Activated CD4-positive, alpha-beta memory T cell treated with anti-CD3 and anti-CD28 coated beads for 36 hours (primary cell): ENCODE data around the gene NKAIN2. TPM values are rescaled to one million over a fixed set of nuclear protein-coding genes. Genes with fewer than 3 reads are reported as not detected.

Experiments used
- CTCF ChIA-PET: fragments of 350-600 bp; sonication (Branson Sonifier 250); formaldehyde crosslinking; loops from one replicate; lab custom pipeline; 2021; ENCODE audit warnings: antibody characterized with exemption, inconsistent platforms; lab: Charles Lee
- POLR2A ChIA-PET: fragments of 350-600 bp; sonication (Branson Sonifier 250); formaldehyde crosslinking; loops from one replicate; lab custom pipeline; 2021; ENCODE audit warnings: antibody characterized with exemption; lab: Charles Lee
- DNase-seq: peaks from one replicate; pipeline ENCODE4 v3.0.0-alpha.2; 2020
- H3K27ac Mint-ChIP-seq: one replicate; pipeline ENCODE4 v1.8.0; 2021; ENCODE audit warnings: mixed read lengths
- H3K27me3 Mint-ChIP-seq: one replicate; pipeline ENCODE4 v1.8.0; 2021; ENCODE audit warnings: mixed read lengths
- H3K36me3 Mint-ChIP-seq: one replicate; pipeline ENCODE4 v1.8.0; 2021; ENCODE audit warnings: mixed read lengths
- H3K4me1 Mint-ChIP-seq: one replicate; pipeline ENCODE4 v1.8.0; 2021; ENCODE audit warnings: low read depth, mixed read lengths
- H3K4me3 Mint-ChIP-seq: one replicate; pipeline ENCODE4 v1.8.0; 2021; ENCODE audit warnings: mild to moderate bottlenecking, mixed read lengths
- H3K9me3 Mint-ChIP-seq: one replicate; pipeline ENCODE4 v1.8.0; 2021; ENCODE audit warnings: mixed read lengths
- intact Hi-C: fragments of 100-400 bp; cut with micrococcal nuclease; formaldehyde crosslinking; loops from one replicate; pipeline ENCODE4 v1.15.1; 2023
- total RNA-seq, 2 experiments: library from RNA; stranded (reverse); gene quantifications; one replicate each; pipeline ENCODE4 v1.2.3, GENCODE V29; 2021

The NKAIN2 gene
- total RNA-seq, 2 experiments from 2014 or later = not detected

DNA sequence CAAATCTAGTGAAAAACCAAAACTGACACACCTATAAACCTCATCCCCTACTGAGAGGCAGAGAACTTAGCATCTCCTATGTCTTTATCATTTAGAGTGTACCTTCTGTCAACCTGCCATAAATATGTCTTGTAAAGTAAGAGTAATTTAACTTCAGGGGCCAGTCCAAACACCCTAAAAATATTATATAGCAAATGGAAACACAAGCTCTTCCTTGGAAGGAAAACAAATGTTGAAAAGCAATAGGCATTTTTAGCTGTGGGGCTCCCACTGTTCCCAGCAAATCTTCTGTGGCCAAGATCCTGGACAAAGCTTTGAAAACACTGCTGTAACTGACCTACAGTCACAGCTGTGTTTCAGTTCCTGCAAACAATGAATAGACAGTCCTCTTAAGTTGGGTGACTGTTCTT is 1018.5 kb downstream of the NKAIN2 start:
- ChIA-PET POLR2A (no interaction called here), CTCF (no interaction called here)
- no peaks in the 10 kb centered on the region for H3K27me3 Mint-ChIP-seq
- H3K27ac Mint-ChIP-seq = no peak overlapping the region
- no peaks in the 10 kb centered on the region for H3K9me3 Mint-ChIP-seq
- H3K4me1 Mint-ChIP-seq = no peaks in the 10 kb centered on the region
- intact Hi-C loops = no loop called here
- no peak overlapping the region for H3K4me3 Mint-ChIP-seq
- H3K36me3 Mint-ChIP-seq = no peaks in the 10 kb centered on the region
- no peak for DNase-seq

DNA sequence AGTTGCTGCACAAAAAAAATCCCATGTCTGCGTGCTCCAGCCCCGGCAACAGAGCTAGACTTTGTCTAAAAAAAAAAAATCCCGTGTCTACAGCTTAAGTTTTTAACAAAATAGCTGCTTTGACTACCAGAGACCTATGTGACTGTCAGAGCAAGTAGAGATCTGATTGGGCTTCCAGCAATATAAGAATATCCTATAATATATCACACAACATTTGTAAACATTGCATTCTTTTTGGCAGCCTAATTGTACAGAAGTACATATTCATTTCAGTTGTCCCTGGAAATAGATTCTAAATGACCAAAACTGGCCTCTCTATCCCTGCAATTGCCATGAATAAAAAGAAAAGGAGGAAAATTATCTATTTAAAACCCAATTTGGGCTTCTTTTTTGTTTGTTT is 1019.1 kb downstream of the NKAIN2 start:
- intact Hi-C loops = no loop called here
- DNase-seq = no peak
- H3K36me3 Mint-ChIP-seq = no peaks in the 10 kb centered on the region
- H3K27ac Mint-ChIP-seq = no peak overlapping the region
- ChIA-PET CTCF (no interaction called here), POLR2A (no interaction called here)
- H3K27me3 Mint-ChIP-seq = no peaks in the 10 kb centered on the region
- no peaks in the 10 kb centered on the region for H3K9me3 Mint-ChIP-seq
- H3K4me3 Mint-ChIP-seq = no peak overlapping the region
- no peaks in the 10 kb centered on the region for H3K4me1 Mint-ChIP-seq

DNA sequence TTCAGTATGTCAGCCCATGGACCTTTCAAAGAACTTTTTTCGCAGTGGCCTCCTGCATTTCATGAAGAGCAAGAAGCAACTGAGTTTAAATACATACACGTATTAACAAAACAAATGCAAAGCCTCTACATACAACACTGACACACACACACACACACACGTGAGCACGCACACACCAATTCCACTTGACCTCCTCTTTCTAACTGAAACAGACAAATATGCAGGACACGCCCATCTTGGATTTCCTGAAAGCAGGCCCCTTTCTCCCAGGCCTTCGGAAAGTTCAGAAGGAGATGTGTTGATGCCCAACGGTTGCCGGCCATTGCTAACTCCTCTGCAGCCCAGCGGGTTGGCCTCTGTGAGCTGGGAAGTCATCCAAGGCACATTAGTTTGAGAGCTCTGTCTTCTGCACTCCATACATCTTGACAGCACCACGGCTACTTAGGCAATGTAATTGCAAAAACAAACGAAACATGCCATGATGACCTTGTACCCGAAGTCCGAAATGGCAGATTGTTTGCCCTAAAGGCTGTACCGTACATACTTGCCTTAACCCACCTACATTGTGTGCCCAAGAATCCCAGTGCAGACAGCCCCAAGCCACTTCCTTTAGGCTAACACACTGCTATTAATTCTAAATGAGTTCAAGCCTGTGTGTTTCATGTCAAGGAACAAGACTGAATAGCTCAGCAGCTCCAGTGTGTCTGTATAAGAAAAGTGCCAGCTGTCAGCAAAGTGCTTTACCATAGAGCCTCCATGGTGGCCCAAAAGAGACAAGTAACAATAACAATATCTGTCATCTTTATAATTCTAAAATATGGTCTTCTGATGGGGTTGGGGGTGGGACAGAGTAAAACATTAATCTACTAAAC is 1019.8 kb downstream of the NKAIN2 start:
- ChIA-PET CTCF (no interaction called here), POLR2A (no interaction called here)
- intact Hi-C loops = no loop called here
- Mint-ChIP-seq H3K4me1 (no peaks in the 10 kb centered on the region), H3K27me3 (no peaks in the 10 kb centered on the region), H3K27ac (no peak overlapping the region), H3K36me3 (no peaks in the 10 kb centered on the region), H3K4me3 (no peak overlapping the region), H3K9me3 (no peaks in the 10 kb centered on the region)
- DNase-seq = no peak

DNA sequence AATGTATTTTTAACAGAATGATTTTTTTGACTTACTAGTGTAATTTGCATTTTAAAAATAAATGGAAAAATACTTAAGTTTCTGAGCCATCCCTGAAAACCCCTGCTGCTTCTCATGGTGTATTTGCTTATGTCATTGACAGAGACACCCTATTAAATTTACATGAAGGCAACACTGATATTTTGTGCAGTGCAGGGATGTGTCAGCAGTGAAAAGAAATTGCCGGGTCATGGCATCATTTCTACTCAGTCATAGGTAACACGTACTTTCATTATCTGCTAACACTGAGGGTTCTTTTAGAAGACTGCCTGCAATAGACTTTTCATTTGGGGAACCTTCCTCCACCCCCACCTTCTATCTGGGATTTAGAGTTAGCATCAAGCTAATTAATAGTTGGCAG is 1021.9 kb downstream of the NKAIN2 start:
- ChIA-PET POLR2A (no interaction called here), CTCF (no interaction called here)
- no peak overlapping the region for H3K27ac Mint-ChIP-seq
- H3K4me1 Mint-ChIP-seq = no peaks in the 10 kb centered on the region
- no peak for DNase-seq
- no peaks in the 10 kb centered on the region for H3K36me3 Mint-ChIP-seq
- no peaks in the 10 kb centered on the region for H3K9me3 Mint-ChIP-seq
- intact Hi-C loops = no loop called here
- no peaks in the 10 kb centered on the region for H3K27me3 Mint-ChIP-seq
- H3K4me3 Mint-ChIP-seq = no peak overlapping the region

DNA sequence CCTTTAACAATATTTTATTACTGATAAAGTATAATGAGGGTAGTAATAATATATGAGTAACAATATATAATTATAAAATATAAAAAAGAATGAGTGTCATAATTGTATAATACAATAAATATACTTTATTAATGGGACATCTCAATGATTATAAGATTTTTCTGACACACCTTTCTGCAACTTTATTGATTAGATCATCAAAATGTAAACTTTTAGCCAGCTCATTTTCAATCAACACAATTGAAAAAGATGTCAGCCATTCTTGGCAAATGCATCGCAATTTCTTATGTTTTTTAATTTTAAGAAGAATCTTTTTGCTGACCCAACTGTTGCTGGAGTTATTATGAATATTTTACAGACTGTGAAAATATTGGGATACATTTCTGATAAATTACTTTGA is 1026.2 kb downstream of the NKAIN2 start:
- Mint-ChIP-seq H3K4me3 (no peak overlapping the region), H3K36me3 (no peaks in the 10 kb centered on the region), H3K27ac (no peak overlapping the region), H3K9me3 (no peaks in the 10 kb centered on the region), H3K27me3 (no peaks in the 10 kb centered on the region), H3K4me1 (no peaks in the 10 kb centered on the region)
- CTCF ChIA-PET = no interaction called here
- DNase-seq = no peak
- POLR2A ChIA-PET = no interaction called here
- intact Hi-C loops = no loop called here

DNA sequence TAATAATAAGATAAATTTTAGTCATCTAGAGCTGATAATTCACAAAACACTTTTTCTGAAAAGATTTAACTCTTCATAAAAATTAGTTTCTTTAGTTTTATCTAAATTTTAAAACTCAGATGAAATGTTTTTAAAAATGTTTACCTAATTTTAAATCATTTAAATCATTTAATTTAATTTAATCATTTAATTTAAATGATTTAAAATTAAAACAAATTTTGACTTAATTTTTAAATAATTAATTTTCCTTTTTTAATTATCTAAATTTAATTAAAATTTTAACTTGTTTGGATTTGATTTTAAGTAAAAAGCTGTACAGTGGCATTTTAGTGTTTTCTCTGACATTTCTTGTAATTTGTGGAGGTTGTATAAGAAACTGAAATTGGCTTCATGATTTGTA is 1026.8 kb downstream of the NKAIN2 start:
- H3K27ac Mint-ChIP-seq = no peak overlapping the region
- ChIA-PET CTCF (no interaction called here), POLR2A (no interaction called here)
- no peaks in the 10 kb centered on the region for H3K36me3 Mint-ChIP-seq
- H3K9me3 Mint-ChIP-seq = no peaks in the 10 kb centered on the region
- no peaks in the 10 kb centered on the region for H3K27me3 Mint-ChIP-seq
- intact Hi-C loops = no loop called here
- H3K4me3 Mint-ChIP-seq = no peak overlapping the region
- H3K4me1 Mint-ChIP-seq = no peaks in the 10 kb centered on the region
- no peak for DNase-seq

DNA sequence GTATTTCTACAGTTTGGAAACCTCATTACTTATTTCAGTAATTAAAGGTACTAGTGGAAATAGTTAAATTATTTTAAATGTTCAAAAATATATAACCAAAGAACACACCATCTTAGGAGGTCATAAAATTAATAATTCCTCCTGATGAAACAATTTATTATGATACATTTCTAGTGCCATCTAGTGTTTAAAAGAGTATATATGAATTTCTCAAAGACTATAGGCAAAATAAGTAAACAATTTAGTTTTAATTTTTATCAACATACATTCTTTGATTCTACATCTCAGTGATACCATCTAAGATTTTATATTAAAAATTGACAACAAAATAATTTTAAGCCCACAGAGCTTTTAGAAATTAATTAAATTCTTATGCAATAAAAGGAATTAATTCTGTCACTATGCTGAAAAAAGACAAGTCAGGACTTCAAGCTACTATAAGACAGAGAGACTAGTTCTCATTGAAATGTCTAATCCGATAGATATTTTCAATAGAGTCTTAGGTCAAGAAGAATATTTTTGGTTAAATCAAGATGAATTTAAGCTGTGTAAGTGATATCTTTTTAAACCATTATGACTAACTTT is 1050.8 kb downstream of the NKAIN2 start:
- POLR2A ChIA-PET = no interaction called here
- H3K9me3 Mint-ChIP-seq = no peaks in the 10 kb centered on the region

DNA sequence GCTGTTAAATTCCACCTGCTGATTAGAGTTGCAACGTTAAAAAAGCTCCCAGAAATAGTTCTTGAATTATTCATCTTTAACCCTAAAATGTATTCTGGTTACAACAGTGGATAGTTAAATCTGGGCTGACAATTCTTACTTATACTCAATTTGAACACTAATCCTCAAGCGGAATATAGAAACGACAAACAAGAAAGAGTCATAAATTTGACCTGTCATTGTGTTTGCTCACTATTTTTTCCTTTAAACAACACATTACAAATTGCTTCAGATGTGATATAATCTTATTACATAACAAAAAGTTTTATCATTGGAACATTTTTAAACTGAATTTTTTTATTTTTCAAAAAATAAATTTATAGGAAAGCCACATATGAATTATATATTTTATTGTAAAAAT is 1054.1 kb downstream of the NKAIN2 start:
- intact Hi-C loops = no loop called here
- DNase-seq = no peak
- no peak overlapping the region for H3K4me3 Mint-ChIP-seq

More for the DNA sequence above, 1050.8 kb downstream of the NKAIN2 start:
- H3K36me3 Mint-ChIP-seq = no peaks in the 10 kb centered on the region
- peaks cover 1% of the 10 kb centered on the region for H3K27me3 Mint-ChIP-seq
- H3K27ac Mint-ChIP-seq = no peak overlapping the region
- H3K4me1 Mint-ChIP-seq = no peaks in the 10 kb centered on the region
- intact Hi-C loops = loop anchor here (2.0 kb wide), 1 partner anchor 1052 kb away; the partner anchor contains the start of gene NKAIN2
- H3K4me3 Mint-ChIP-seq = no peak overlapping the region
- DNase-seq = no peak
- CTCF ChIA-PET = interaction anchor here (0.7 kb wide), 1 partner anchor 260 kb away, joined by 3 read pairs; no protein-coding TSS in a partner anchor

DNA sequence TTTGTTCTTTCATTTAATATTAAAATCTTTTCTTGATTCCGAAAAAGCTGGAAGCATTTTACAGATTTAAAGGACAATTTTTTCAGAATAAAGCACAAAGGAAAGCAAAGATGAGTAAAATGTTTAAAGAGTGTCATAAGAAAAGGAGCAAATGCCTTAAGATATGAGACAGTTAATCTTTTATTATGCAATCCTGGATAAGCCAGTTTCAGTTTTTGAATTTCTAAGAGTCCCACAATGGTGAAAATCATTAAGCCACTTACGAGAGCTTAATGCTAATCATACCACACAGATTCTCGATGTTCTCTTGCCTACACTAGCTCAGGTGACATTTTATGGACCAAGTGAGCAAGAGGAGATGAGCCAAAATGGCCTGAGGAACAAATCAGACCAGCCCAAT is 1054.9 kb downstream of the NKAIN2 start:
- intact Hi-C loops = no loop called here
- no peak for DNase-seq
- ChIA-PET CTCF (no interaction called here), POLR2A (no interaction called here)
- Mint-ChIP-seq H3K27me3 (peaks cover 1% of the 10 kb centered on the region), H3K4me3 (no peak overlapping the region), H3K9me3 (no peaks in the 10 kb centered on the region), H3K27ac (no peak overlapping the region), H3K4me1 (no peaks in the 10 kb centered on the region), H3K36me3 (no peaks in the 10 kb centered on the region)

More for the DNA sequence above, 1054.1 kb downstream of the NKAIN2 start:
- peaks cover 1% of the 10 kb centered on the region for H3K27me3 Mint-ChIP-seq
- no peaks in the 10 kb centered on the region for H3K9me3 Mint-ChIP-seq
- H3K27ac Mint-ChIP-seq = no peak overlapping the region
- ChIA-PET CTCF (interaction anchor here (0.6 kb wide), 1 partner anchor 1446 kb away, joined by 6 read pairs; no protein-coding TSS in a partner anchor), POLR2A (no interaction called here)
- H3K36me3 Mint-ChIP-seq = no peaks in the 10 kb centered on the region
- no peaks in the 10 kb centered on the region for H3K4me1 Mint-ChIP-seq

DNA sequence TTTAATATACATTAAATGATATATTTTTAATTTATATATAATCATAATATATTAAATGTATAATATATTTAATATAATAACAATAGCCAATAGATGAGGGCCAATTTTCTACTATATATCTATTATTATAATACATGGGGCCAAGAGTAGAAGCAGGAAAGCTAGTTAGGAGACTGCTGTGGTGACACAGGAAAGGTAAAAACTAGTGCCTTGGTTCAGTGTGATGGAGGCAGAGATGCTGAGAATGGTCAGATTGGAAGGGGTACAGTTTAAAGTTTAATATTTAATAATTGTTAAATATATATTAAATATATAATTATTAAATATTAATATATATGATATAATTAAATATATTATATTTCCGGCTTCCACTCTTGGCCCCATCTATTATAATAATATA is 1055.7 kb downstream of the NKAIN2 start:
- H3K4me1 Mint-ChIP-seq = no peaks in the 10 kb centered on the region
- peaks cover 1% of the 10 kb centered on the region for H3K27me3 Mint-ChIP-seq
- H3K36me3 Mint-ChIP-seq = no peaks in the 10 kb centered on the region
- no peak overlapping the region for H3K27ac Mint-ChIP-seq
- no peaks in the 10 kb centered on the region for H3K9me3 Mint-ChIP-seq
- intact Hi-C loops = no loop called here
- H3K4me3 Mint-ChIP-seq = no peak overlapping the region
- DNase-seq = no peak
- ChIA-PET POLR2A (no interaction called here), CTCF (interaction anchor here (1.0 kb wide), 1 partner anchor 10 kb away, joined by 3 read pairs; no protein-coding TSS in a partner anchor)

DNA sequence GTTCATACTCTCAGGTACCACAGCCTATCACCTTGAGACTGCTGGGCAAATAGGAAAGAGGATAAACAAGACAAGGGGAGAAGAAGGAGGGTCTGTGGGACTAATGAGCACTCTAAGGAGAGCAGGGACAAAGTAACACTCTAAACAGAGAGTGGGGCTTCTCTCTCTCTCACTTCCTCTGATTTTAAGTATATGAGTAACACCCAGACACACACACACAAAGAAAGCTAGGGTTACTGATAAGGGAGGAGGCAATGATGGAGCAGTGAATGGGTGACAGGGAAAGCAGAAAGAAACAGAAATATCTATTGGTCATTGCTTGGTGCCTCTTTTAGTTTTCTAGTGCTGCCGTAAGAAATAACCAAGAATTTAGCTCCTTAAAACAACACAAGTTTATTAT is 1062.4 kb downstream of the NKAIN2 start:
- CTCF ChIA-PET = no interaction called here
- DNase-seq = no peak
- POLR2A ChIA-PET = no interaction called here

DNA sequence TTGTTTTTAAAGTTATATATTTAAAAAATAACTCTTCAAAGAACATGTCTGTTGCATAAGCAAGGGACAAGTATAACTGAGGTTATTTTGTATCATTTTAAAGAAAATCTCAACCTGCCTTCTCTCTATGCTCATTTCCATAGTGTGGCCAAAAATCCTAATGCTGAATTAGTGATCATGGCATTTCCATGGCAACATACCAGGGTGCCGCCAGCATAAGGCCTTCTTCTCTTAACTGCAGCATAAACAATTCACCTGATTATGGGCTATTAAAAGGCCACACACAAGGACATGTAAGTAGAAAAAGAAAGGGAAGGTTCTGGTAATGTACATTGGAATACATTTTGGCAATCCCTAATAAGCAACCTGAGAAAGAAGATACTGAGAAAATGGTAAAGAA is 1063.5 kb downstream of the NKAIN2 start:
- intact Hi-C loops = no loop called here
- Mint-ChIP-seq H3K4me1 (no peaks in the 10 kb centered on the region), H3K27ac (no peak overlapping the region), H3K36me3 (no peaks in the 10 kb centered on the region), H3K27me3 (peaks cover 2% of the 10 kb centered on the region), H3K4me3 (no peak overlapping the region), H3K9me3 (no peaks in the 10 kb centered on the region)
- CTCF ChIA-PET = interaction anchor here (0.7 kb wide), 1 partner anchor 247 kb away, joined by 3 read pairs; no protein-coding TSS in a partner anchor
- DNase-seq = no peak
- POLR2A ChIA-PET = no interaction called here

More for the DNA sequence above, 1062.4 kb downstream of the NKAIN2 start:
- H3K4me1 Mint-ChIP-seq = no peaks in the 10 kb centered on the region
- no peak overlapping the region for H3K27ac Mint-ChIP-seq
- H3K4me3 Mint-ChIP-seq = no peak overlapping the region
- H3K9me3 Mint-ChIP-seq = no peaks in the 10 kb centered on the region
- H3K27me3 Mint-ChIP-seq = peaks cover 2% of the 10 kb centered on the region
- no peaks in the 10 kb centered on the region for H3K36me3 Mint-ChIP-seq
- intact Hi-C loops = no loop called here
